ENCODE results near the gene NUP43. TPM values are rescaled to one million over a fixed set of nuclear protein-coding genes. Genes with fewer than 3 reads are reported as not detected.
A peak's percentile ranks its signal among the peaks of the same experiment; 100 is the strongest.
"Not testable (repeated sequence)": the region's sequence is repeated elsewhere in the genome, so short reads cannot be mapped to it uniquely, and the experiment has no call there.

NUP43 gene
- total and polyA plus RNA-seq, 3 donors from 2014 or later: 14.8 to 32.2 (median 28.3) TPM

DNA sequence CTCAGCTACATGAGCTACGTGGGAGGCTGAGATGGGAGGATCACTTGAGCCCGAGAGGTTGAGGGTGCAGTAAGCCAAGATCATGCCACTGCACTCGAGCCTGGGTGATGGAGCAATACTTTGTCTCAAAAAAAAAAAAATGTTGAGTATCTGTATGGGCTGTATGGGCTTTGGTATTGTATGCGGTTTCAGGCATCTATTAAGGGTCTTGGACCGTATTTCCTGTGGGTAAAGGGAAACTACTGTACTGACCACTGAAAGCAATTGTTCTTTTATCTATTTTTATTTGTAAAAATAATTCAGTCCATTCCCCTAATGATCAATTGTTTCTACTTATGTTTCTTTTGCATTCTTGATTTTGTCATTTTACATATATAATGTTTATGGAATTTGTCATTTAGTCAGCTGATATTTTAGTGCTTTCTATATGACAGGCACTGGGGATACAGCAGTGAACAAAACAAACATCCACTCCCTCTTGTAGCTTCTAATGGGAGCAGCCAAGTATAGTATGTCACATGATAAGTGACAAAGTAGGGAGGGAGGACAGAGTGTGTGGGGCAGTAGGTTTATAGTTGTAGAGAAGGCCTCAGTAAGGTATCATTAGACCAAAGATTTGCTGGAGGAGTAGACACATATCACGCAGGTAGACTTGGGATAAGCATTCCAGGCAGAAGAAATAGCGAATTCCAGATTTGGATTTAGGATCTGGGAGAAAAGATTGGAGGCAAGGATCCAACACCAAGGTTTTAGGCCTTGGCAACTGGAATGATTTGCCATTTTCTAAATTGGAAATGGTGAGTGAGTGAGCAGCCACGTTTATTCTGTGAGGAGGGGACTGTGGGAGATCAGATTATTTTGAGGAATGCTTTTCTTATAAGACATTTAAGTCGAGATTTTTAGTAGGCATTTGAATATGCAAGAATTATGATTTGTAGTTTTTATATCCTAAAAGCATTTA lies 9.3 kb upstream of the NUP43 start:
- peak overlapping the region in 1 of 2 donors; percentile 53 for H3K27ac ChIP-seq
- no peak overlapping the region for H3K4me3 ChIP-seq
- TF ChIP-seq CTCF (IDR thresholded peaks at IDR 0.05) (no peak), POLR2A (IDR thresholded peaks at IDR 0.05) (no peak)
- intact Hi-C loops (cut with DNase I; ENCODE audit: low total_unique reads): no loop called here
- peaks cover 3% of the 10 kb centered on the region for H3K4me1 ChIP-seq
- DNase-seq: no peak
- no peaks in the 10 kb centered on the region for H3K9me3 ChIP-seq
- 72 to 84% methylated on average over 9 of the region's 9 CpGs for whole genome bisulfite sequencing, 2 donors
- no peaks in the 10 kb centered on the region for H3K36me3 ChIP-seq (ENCODE audit: low read depth, missing control alignments)
- no peaks in the 10 kb centered on the region for H3K27me3 ChIP-seq

DNA sequence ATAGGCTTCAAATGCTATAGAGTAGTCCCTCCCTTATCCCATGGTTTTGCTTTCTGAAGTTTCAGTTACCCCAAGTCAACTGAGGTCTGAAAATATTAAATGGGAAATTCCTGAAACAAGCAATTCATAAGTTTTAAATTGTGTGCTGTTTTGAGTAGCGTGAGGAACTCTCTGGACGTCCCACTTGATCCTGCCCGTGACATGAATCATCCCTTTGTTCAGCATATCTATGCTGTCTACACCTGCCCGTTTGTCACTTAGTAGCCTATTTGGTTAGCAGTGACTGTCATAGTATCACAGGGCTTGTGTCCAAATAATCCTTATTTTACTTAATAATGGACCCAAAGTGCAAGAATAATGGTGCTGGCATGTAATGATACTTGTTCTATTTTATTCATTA lies 8.2 kb upstream of the NUP43 start:
- Histone ChIP-seq H3K36me3 (ENCODE audit: low read depth, missing control alignments) (no peaks in the 10 kb centered on the region), H3K4me3 (no peak overlapping the region), H3K4me1 (peaks cover 6% of the 10 kb centered on the region), H3K27me3 (no peaks in the 10 kb centered on the region), H3K27ac (no peak overlapping the region), H3K9me3 (no peaks in the 10 kb centered on the region)
- 66 to 78% methylated on average over 4 of the region's 4 CpGs for WGBS, 2 donors
- TF ChIP-seq CTCF (IDR thresholded peaks at IDR 0.05) (no peak), POLR2A (IDR thresholded peaks at IDR 0.05) (no peak)
- peak; percentile 65 for DNase-seq
- intact Hi-C loops (cut with DNase I; ENCODE audit: low total_unique reads): no loop called here

GRCh38 chr6:149753374-149753637 lies 7.0 kb upstream of the NUP43 start:
- H3K36me3 ChIP-seq (ENCODE audit: low read depth, missing control alignments); DNase-seq; intact Hi-C loops (cut with DNase I; ENCODE audit: low total_unique reads); H3K27ac ChIP-seq; H3K9me3 ChIP-seq; H3K4me1 ChIP-seq; H3K4me3 ChIP-seq; H3K27me3 ChIP-seq: not testable (repeated sequence)
- 76 to 91% methylated on average over 3 of the region's 3 CpGs for WGBS, 2 donors

GRCh38 chr6:149752600-149753373 lies 6.5 kb upstream of the NUP43 start:
- H3K27ac ChIP-seq: no peak overlapping the region

GRCh38 chr6:149751920-149752319 lies 5.6 kb upstream of the NUP43 start:
- H3K4me1 ChIP-seq; H3K4me3 ChIP-seq; H3K9me3 ChIP-seq; intact Hi-C loops (cut with DNase I; ENCODE audit: low total_unique reads); H3K27ac ChIP-seq; H3K36me3 ChIP-seq (ENCODE audit: low read depth, missing control alignments); DNase-seq; H3K27me3 ChIP-seq: not testable (repeated sequence)
- WGBS, 2 donors: 93% methylated on average over 5 of the region's 5 CpGs

More at GRCh38 chr6:149752600-149753373, 6.5 kb upstream of the NUP43 start:
- intact Hi-C loops (cut with DNase I; ENCODE audit: low total_unique reads): no loop called here
- no peak overlapping the region for H3K4me3 ChIP-seq
- no peak for TF ChIP-seq CTCF (IDR thresholded peaks at IDR 0.05)
- no peak for TF ChIP-seq POLR2A (IDR thresholded peaks at IDR 0.05)
- no peaks in the 10 kb centered on the region for H3K36me3 ChIP-seq (ENCODE audit: low read depth, missing control alignments)
- H3K27me3 ChIP-seq: no peaks in the 10 kb centered on the region
- H3K9me3 ChIP-seq: no peaks in the 10 kb centered on the region
- peaks cover 6% of the 10 kb centered on the region for H3K4me1 ChIP-seq
- no peak for DNase-seq
- 77 to 83% methylated on average over 4 of the region's 4 CpGs for WGBS, 2 donors
